Fibroblast of lung (primary cell): ENCODE measurements around the gene ARL4A. TPM values are rescaled to one million over a fixed set of nuclear protein-coding genes. Genes with fewer than 3 reads are reported as not detected.

Experiments
- DNase-seq, 2 donors: peaks; one replicate each; pipeline versions ENCODE4 v3.0.0 to v3.0.0-alpha.2; 2010; ENCODE audit warnings: low read depth in 2 of 2
- H2AFZ ChIP-seq: 2 replicates; pipeline ENCODE4 v1.5.1; 2012; ENCODE audit warnings: low read length, control low read depth, inconsistent platforms
- H3K27ac ChIP-seq: 2 replicates; pipeline ENCODE4 v1.5.1; 2011; ENCODE audit warnings: low read length, control low read depth; ENCODE audit not compliant: insufficient read depth
- H3K27me3 ChIP-seq: 2 replicates; pipeline ENCODE4 v1.5.1; 2011; ENCODE audit warnings: mild to moderate bottlenecking, low read length; ENCODE audit not compliant: control insufficient read depth, insufficient read depth
- H3K36me3 ChIP-seq: 2 replicates; pipeline ENCODE4 v1.5.1; 2011; ENCODE audit warnings: low read length; ENCODE audit not compliant: control insufficient read depth, insufficient read depth
- H3K4me1 ChIP-seq: 2 replicates; pipeline ENCODE4 v1.5.1; 2011; ENCODE audit warnings: low read length; ENCODE audit not compliant: control insufficient read depth, insufficient read depth; ENCODE audit errors: extremely low read depth
- H3K4me2 ChIP-seq: 2 replicates; pipeline ENCODE4 v1.5.1; 2011; ENCODE audit warnings: low read length, control low read depth; ENCODE audit not compliant: insufficient read depth; ENCODE audit errors: extremely low read depth
- H3K4me3 ChIP-seq, 4 experiments: fragments of 200-600 bp in 1 of 4; sonication (generic) in 1 of 4; replicated peaks in 1 of 4; 2 replicates each; pipeline ENCODE4 v1.5.1; 2011 to 2016; ENCODE audit warnings: low read length in 4 of 4, low read depth in 3 of 4, mild to moderate bottlenecking in 3 of 4, control low read depth in 2 of 4, inconsistent platforms in 1 of 4, mixed read lengths in 1 of 4; ENCODE audit not compliant: insufficient read depth in 1 of 4; ENCODE audit errors: control extremely low read depth in 1 of 4
- H3K79me2 ChIP-seq: 2 replicates; pipeline ENCODE4 v1.5.1; 2012; ENCODE audit warnings: mild to moderate bottlenecking, low read length, inconsistent platforms; ENCODE audit not compliant: control insufficient read depth, insufficient read depth
- H3K9ac ChIP-seq: 2 replicates; pipeline ENCODE4 v1.5.1; 2011; ENCODE audit warnings: mild to moderate bottlenecking, low read length, control low read depth; ENCODE audit not compliant: insufficient read depth
- H3K9me3 ChIP-seq: 2 replicates; pipeline ENCODE4 v1.5.1; 2012; ENCODE audit warnings: low read depth, low read length; ENCODE audit not compliant: control insufficient read depth, insufficient read depth
- H4K20me1 ChIP-seq: 2 replicates; pipeline ENCODE4 v1.5.1; 2011; ENCODE audit warnings: low read length; ENCODE audit not compliant: control insufficient read depth, insufficient read depth; ENCODE audit errors: extremely low read depth
- EZH2 ChIP-seq: IDR thresholded peaks from 2 replicates; pipeline ENCODE4 v1.5.1; 2012; ENCODE audit warnings: low read length, control low read depth, mild to moderate bottlenecking; ENCODE audit errors: missing control alignments
- polyA plus RNA-seq, 2 donors: library from polyadenylated mRNA; depleted of rRNA in 1 of 2; stranded (reverse) in 1 of 2; unstranded in 1 of 2; fragments of >200 nt; gene quantifications; 2 replicates each; pipeline ENCODE4 v1.2.1, GENCODE V29; 2011 to 2012; ENCODE audit warnings: missing spikeins in 1 of 2
- total RNA-seq: library from RNA; depleted of rRNA; stranded (reverse); fragments of >200 nt; gene quantifications from 2 replicates; pipeline ENCODE4 v1.2.1, GENCODE V29; 2014
- TF ChIP-seq, protein P1 (sequence below), 2 donors: IDR thresholded peaks in 1 of 2; conservative IDR thresholded peaks in 1 of 2; 1 replicate in 1 of 2; 2 replicates in 1 of 2; pipeline ENCODE4 v1.5.1; 2011 to 2012; ENCODE audit warnings: low read length in 2 of 2, control low read depth in 1 of 2, inconsistent platforms in 1 of 2, low read depth in 1 of 2, mild to moderate bottlenecking in 1 of 2

Gene ARL4A
- total and polyA plus RNA-seq, 2 donors (not counting 1 experiment from before 2014, with no cell fraction given): 11.4 to 37.0 TPM

DNA sequence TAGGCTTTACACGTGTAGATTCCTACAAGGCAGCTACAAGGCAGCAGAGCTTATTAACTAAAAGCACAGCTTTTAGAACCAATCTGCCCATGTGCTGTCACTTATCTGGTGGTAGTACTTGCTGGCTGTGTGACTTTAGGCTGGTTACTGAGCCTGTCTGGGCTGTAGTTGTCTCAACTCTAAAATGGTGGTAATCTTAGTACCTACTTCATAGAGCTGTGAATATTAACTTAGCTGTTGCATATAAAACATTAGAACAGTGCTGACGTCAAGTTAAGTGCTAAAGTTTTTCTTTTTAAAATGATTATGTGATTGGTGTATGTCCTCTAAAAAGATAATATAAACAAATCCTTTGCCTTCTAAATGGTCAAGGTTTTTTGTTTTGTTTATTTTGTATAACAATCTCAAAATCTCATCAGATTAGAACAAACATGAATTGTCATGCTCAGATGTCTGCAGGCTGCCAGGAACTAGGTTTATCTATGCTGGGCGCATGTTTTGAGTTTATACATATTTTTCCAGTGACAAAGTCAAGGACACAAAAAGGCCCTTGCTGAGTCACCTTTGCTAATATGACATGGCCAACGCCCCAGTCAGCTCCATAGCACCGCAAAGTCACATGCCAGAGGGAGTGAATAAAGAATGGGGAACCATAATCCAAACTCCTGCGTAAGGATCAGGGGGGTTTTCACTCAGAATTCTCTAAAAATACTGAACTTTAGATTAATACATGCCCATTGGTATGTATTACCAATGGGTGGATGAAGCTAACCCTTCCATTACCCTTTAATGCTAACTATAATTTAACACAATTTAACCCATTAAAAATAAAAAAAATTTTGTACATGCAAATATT lies 39.8 kb upstream of the ARL4A start:
- Histone ChIP-seq H3K4me1 (no peaks in the 10 kb centered on the region), H3K4me2 (no peak overlapping the region), H4K20me1 (no peaks in the 10 kb centered on the region), H3K36me3 (no peaks in the 10 kb centered on the region), H3K79me2 (no peaks in the 10 kb centered on the region), H3K27ac (no peak overlapping the region), H3K4me3 (no peak overlapping the region), H3K9me3 (no peaks in the 10 kb centered on the region), H3K9ac (no peak overlapping the region), H2AFZ (no peak overlapping the region), H3K27me3 (no peaks in the 10 kb centered on the region)
- peak; percentile 65 to 86 for DNase-seq
- TF ChIP-seq, protein P1, sequence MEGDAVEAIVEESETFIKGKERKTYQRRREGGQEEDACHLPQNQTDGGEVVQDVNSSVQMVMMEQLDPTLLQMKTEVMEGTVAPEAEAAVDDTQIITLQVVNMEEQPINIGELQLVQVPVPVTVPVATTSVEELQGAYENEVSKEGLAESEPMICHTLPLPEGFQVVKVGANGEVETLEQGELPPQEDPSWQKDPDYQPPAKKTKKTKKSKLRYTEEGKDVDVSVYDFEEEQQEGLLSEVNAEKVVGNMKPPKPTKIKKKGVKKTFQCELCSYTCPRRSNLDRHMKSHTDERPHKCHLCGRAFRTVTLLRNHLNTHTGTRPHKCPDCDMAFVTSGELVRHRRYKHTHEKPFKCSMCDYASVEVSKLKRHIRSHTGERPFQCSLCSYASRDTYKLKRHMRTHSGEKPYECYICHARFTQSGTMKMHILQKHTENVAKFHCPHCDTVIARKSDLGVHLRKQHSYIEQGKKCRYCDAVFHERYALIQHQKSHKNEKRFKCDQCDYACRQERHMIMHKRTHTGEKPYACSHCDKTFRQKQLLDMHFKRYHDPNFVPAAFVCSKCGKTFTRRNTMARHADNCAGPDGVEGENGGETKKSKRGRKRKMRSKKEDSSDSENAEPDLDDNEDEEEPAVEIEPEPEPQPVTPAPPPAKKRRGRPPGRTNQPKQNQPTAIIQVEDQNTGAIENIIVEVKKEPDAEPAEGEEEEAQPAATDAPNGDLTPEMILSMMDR (conservative IDR thresholded peaks at IDR 0.05 in 1 of 2, IDR thresholded peaks at IDR 0.05 in 1 of 2; ENCODE audit: low read depth in 1 of 2, low read length in 2 of 2): no peak
- no peak for TF ChIP-seq EZH2

DNA sequence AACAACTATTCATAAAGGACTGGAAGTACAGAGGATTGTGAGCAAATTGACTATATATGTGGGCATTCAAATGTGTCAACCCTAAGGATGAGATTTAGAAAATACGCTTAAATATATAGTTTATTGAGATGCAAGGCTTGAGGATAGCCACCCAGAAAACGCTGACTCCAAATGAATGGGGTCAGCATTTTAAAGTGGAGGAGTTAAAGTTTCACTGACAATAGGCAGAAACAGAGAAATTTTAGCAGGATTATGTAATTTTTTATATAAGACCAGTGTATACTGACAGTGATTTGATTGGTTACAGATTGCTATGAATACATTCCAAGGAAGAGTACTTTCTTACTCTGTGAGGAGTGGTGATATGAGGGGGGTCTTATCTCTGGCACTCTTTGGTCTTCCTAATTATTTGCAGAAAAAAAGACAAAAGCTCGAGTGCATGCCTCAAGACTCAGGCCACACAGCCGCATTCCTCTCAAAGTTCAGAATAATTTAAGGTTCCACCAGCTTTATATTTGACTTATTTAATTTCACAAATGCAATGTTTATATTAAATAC lies 38.6 kb upstream of the ARL4A start:
- Histone ChIP-seq H3K27ac (no peak overlapping the region), H3K79me2 (no peaks in the 10 kb centered on the region)

DNA sequence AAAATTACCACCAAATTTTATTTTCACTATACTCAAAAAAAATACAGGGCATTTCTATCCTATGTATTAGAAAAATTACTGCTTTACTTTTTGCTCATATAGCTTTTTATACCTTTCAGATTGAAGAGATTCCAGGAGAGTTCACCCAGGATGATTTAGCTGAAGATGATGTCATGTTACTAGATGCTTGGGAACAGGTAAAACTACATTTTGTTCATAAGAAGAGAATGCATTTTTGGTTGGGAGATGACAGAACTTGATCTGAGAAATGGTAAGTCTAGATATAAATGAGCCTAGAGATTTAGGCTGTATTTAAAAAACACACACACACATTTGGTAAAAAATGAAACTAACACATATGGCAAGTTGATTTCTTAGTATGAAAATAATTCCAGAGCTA lies 38.1 kb upstream of the ARL4A start:
- H3K9me3 ChIP-seq: no peaks in the 10 kb centered on the region
- H3K4me2 ChIP-seq: no peak overlapping the region
- no peaks in the 10 kb centered on the region for H3K36me3 ChIP-seq
- no peaks in the 10 kb centered on the region for H3K79me2 ChIP-seq
- TF ChIP-seq, protein P1 (conservative IDR thresholded peaks at IDR 0.05 in 1 of 2, IDR thresholded peaks at IDR 0.05 in 1 of 2; ENCODE audit: low read depth in 1 of 2, low read length in 2 of 2): no peak
- TF ChIP-seq EZH2: no peak
- no peaks in the 10 kb centered on the region for H4K20me1 ChIP-seq
- H3K9ac ChIP-seq: no peak overlapping the region
- DNase-seq: no peak
- no peak overlapping the region for H3K27ac ChIP-seq
- H3K27me3 ChIP-seq: no peaks in the 10 kb centered on the region
- H3K4me1 ChIP-seq: no peaks in the 10 kb centered on the region
- no peak overlapping the region for H2AFZ ChIP-seq
- H3K4me3 ChIP-seq: no peak overlapping the region

More for the DNA sequence above, 38.6 kb upstream of the ARL4A start:
- no peak for DNase-seq
- TF ChIP-seq, protein P1 (conservative IDR thresholded peaks at IDR 0.05 in 1 of 2, IDR thresholded peaks at IDR 0.05 in 1 of 2; ENCODE audit: low read depth in 1 of 2, low read length in 2 of 2): no peak
- TF ChIP-seq EZH2: no peak
- no peaks in the 10 kb centered on the region for H4K20me1 ChIP-seq
- H3K27me3 ChIP-seq: no peaks in the 10 kb centered on the region
- no peak overlapping the region for H3K9ac ChIP-seq
- no peak overlapping the region for H3K4me3 ChIP-seq
- H3K4me1 ChIP-seq: no peaks in the 10 kb centered on the region
- H3K4me2 ChIP-seq: no peak overlapping the region
- no peaks in the 10 kb centered on the region for H3K36me3 ChIP-seq
- no peaks in the 10 kb centered on the region for H3K9me3 ChIP-seq
- H2AFZ ChIP-seq: no peak overlapping the region
